ENCODE results near the gene TSACC. TPM values are rescaled to one million over a fixed set of nuclear protein-coding genes. Genes with fewer than 3 reads are reported as not detected.
"Not testable (repeated sequence)": the region's sequence is repeated elsewhere in the genome, so short reads cannot be mapped to it uniquely, and the experiment has no call there.

TSACC gene
- total RNA-seq, 1 donor from 2014 or later, result not detected

DNA sequence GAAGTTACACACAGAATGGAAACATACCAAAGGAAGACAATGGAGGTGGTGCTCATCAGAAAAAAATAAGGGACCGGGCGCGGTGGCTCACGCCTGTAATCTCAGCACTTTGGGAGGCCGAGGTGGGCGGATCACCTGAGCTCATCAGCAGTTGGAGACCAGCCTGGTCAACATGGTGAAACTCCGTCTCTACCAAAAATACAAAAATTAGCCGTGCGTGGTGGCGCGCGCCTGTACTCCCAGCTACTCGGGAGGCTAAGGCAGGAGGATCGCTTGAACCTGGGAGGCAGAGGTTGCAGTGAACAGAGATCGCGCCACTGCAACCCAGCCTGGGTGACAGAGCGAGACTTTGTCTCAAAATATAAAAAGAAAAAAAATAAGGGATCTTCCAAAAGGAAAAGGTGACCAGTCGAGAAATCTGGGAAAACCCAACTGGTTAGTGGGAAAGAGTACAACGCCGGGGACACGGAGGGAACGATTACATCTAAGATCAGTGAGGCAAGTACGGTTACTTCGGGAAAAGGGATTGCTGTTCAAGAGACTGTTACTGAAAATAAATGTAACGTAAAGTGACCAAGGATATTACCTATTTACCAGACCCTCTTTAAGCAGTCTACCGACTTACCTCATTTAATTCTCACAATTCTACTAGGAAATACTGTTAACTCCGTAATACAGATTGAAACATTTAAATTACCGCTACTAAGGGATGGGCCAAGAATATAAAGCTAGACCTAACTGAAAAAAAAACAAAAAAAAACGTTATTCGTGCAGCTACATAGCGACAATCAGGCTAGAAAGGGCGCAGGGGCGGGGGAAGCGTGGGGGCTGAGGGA is 1.1 kb upstream of the TSACC start:
- Mint-ChIP-seq H3K27ac (ENCODE audit: unreplicated experiment) (peak overlapping the region; percentile 95), H3K36me3 (ENCODE audit: unreplicated experiment) (peaks cover 14% of the 10 kb centered on the region), H3K27me3 (ENCODE audit: unreplicated experiment) (no peaks in the 10 kb centered on the region), H3K4me3 (ENCODE audit: unreplicated experiment) (peak overlapping the region; percentile 98), H3K9me3 (ENCODE audit: unreplicated experiment) (no peaks in the 10 kb centered on the region), H3K4me1 (ENCODE audit: unreplicated experiment) (peaks cover 24% of the 10 kb centered on the region)
- no peak for DNase-seq (ENCODE audit: extremely low spot score, unreplicated experiment)
- TF ChIP-seq, protein P1, sequence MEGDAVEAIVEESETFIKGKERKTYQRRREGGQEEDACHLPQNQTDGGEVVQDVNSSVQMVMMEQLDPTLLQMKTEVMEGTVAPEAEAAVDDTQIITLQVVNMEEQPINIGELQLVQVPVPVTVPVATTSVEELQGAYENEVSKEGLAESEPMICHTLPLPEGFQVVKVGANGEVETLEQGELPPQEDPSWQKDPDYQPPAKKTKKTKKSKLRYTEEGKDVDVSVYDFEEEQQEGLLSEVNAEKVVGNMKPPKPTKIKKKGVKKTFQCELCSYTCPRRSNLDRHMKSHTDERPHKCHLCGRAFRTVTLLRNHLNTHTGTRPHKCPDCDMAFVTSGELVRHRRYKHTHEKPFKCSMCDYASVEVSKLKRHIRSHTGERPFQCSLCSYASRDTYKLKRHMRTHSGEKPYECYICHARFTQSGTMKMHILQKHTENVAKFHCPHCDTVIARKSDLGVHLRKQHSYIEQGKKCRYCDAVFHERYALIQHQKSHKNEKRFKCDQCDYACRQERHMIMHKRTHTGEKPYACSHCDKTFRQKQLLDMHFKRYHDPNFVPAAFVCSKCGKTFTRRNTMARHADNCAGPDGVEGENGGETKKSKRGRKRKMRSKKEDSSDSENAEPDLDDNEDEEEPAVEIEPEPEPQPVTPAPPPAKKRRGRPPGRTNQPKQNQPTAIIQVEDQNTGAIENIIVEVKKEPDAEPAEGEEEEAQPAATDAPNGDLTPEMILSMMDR (IDR thresholded peaks at IDR 0.05), result no peak

DNA sequence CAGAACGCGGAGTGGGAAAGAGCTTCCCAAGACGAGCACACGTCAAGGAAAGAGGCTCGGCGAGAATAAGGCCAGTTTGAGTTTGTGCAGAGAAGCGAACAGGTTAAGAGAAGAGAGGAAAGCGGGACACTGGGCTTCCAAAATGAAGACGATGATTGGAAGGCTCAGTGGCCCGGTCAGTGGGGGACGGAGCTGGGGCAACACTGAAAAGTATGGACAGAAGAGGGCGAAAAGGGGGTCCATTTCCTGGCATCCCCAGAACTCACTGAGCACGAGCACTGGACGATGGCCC is 492 bp upstream of the TSACC start:
- DNase-seq (ENCODE audit: extremely low spot score, unreplicated experiment), result no peak
- no peaks in the 10 kb centered on the region for H3K9me3 Mint-ChIP-seq (ENCODE audit: unreplicated experiment)
- peak overlapping the region; percentile 95 for H3K27ac Mint-ChIP-seq (ENCODE audit: unreplicated experiment)
- H3K27me3 Mint-ChIP-seq (ENCODE audit: unreplicated experiment), result peaks cover 2% of the 10 kb centered on the region
- H3K4me1 Mint-ChIP-seq (ENCODE audit: unreplicated experiment), result peaks cover 24% of the 10 kb centered on the region
- TF ChIP-seq, protein P1 (IDR thresholded peaks at IDR 0.05), result peak; percentile 14
- H3K4me3 Mint-ChIP-seq (ENCODE audit: unreplicated experiment), result peak overlapping the region; percentile 98
- peaks cover 14% of the 10 kb centered on the region for H3K36me3 Mint-ChIP-seq (ENCODE audit: unreplicated experiment)

- TF ChIP-seq, protein P1 (IDR thresholded peaks at IDR 0.05), result no peak
- H3K4me3 Mint-ChIP-seq (ENCODE audit: unreplicated experiment), result no peak overlapping the region
- peaks cover 31% of the 10 kb centered on the region for H3K27me3 Mint-ChIP-seq (ENCODE audit: unreplicated experiment)
- H3K36me3 Mint-ChIP-seq (ENCODE audit: unreplicated experiment), result no peaks in the 10 kb centered on the region
- H3K27ac Mint-ChIP-seq (ENCODE audit: unreplicated experiment), result no peak overlapping the region
- no peak for DNase-seq (ENCODE audit: extremely low spot score, unreplicated experiment)
- H3K9me3 Mint-ChIP-seq (ENCODE audit: unreplicated experiment), result no peaks in the 10 kb centered on the region
- H3K4me1 Mint-ChIP-seq (ENCODE audit: unreplicated experiment), result peaks cover 10% of the 10 kb centered on the region
Measured at GRCh38 chr1:156342166-156342955, 4.0 kb downstream of the TSACC start.

DNA sequence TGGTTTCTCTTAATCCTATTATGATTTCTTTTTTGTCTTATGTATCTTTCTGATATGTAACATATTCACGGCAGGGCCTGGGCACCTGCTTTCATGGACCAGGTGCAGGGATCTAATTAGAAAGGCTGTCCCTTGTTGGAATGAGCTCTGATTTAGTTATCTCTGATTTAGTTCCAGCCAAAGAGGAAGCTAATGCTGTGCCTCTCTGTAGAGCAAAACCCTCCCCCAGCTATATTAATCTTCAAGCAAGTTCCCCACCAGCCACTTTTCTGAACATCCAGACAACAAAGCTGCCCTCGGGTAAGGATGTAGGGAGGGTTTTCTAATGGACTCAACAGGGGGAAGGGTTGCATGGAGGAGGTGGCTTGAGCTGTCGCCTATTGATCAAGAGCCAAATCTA is 6.1 kb downstream of the TSACC start:
- TF ChIP-seq, protein P1 (IDR thresholded peaks at IDR 0.05), result no peak
- H3K4me1 Mint-ChIP-seq (ENCODE audit: unreplicated experiment), result peaks cover 6% of the 10 kb centered on the region
- no peak overlapping the region for H3K4me3 Mint-ChIP-seq (ENCODE audit: unreplicated experiment)
- H3K36me3 Mint-ChIP-seq (ENCODE audit: unreplicated experiment), result no peaks in the 10 kb centered on the region
- H3K27ac Mint-ChIP-seq (ENCODE audit: unreplicated experiment), result no peak overlapping the region
- H3K9me3 Mint-ChIP-seq (ENCODE audit: unreplicated experiment), result no peaks in the 10 kb centered on the region
- DNase-seq (ENCODE audit: extremely low spot score, unreplicated experiment), result no peak
- peaks cover 45% of the 10 kb centered on the region for H3K27me3 Mint-ChIP-seq (ENCODE audit: unreplicated experiment)

- H3K27ac Mint-ChIP-seq (ENCODE audit: unreplicated experiment); H3K4me1 Mint-ChIP-seq (ENCODE audit: unreplicated experiment); H3K36me3 Mint-ChIP-seq (ENCODE audit: unreplicated experiment); H3K9me3 Mint-ChIP-seq (ENCODE audit: unreplicated experiment); H3K4me3 Mint-ChIP-seq (ENCODE audit: unreplicated experiment); DNase-seq (ENCODE audit: extremely low spot score, unreplicated experiment): not testable (repeated sequence)
- H3K27me3 Mint-ChIP-seq (ENCODE audit: unreplicated experiment), result peaks cover 55% of the 10 kb centered on the region
Measured at GRCh38 chr1:156346035-156346434, 7.7 kb downstream of the TSACC start.

All from osteocyte (in vitro differentiated cells).